Duodenal mucosa (tissue), 2 donors: ENCODE results near the gene TBC1D24.
"Not testable (repeated sequence)": the region's sequence is repeated elsewhere in the genome, so short reads cannot be mapped to it uniquely, and the experiment has no call there.

Source experiments
- H3K27ac ChIP-seq: one replicate; pipeline ENCODE4 v1.7.0; 2013; ENCODE audit warnings: low read depth, low read length
- H3K27me3 ChIP-seq, 2 donors: one replicate each; pipeline ENCODE4 v1.7.0; 2013; ENCODE audit warnings: low read length in 2 of 2, control low read depth in 1 of 2; ENCODE audit not compliant: insufficient read depth in 2 of 2, control insufficient read depth in 1 of 2
- H3K36me3 ChIP-seq, 2 donors: one replicate each; pipeline ENCODE4 v1.7.0; 2013; ENCODE audit warnings: low read length in 2 of 2, control low read depth in 1 of 2; ENCODE audit not compliant: insufficient read depth in 2 of 2, control insufficient read depth in 1 of 2
- H3K4me1 ChIP-seq, 2 donors: one replicate each; pipeline ENCODE4 v1.7.0; 2013; ENCODE audit warnings: low read length in 2 of 2, control low read depth in 1 of 2; ENCODE audit not compliant: insufficient read depth in 2 of 2, control insufficient read depth in 1 of 2
- H3K4me3 ChIP-seq, 2 donors: one replicate each; pipeline ENCODE4 v1.7.0; 2013; ENCODE audit warnings: low read length in 2 of 2, low read depth in 1 of 2
- H3K9ac ChIP-seq, 2 donors: one replicate each; pipeline ENCODE4 v1.7.0; 2013; ENCODE audit warnings: low read length in 2 of 2, low read depth in 1 of 2
- H3K9me3 ChIP-seq, 2 donors: one replicate each; pipeline ENCODE4 v1.7.0; 2013; ENCODE audit warnings: low read length in 2 of 2, control low read depth in 1 of 2; ENCODE audit not compliant: control insufficient read depth in 1 of 2

TBC1D24 gene

GRCh38 chr16:2432801-2433505, 42.0 kb upstream of the TBC1D24 start:
- no peak overlapping the region for H3K27ac ChIP-seq
- H3K36me3 ChIP-seq, result peaks cover 0 to 35% of the 10 kb centered on the region in 2 donors
- H3K4me1 ChIP-seq, result peaks cover 9 to 22% of the 10 kb centered on the region in 2 donors
- H3K9ac ChIP-seq, result no peak overlapping the region
- no peaks in the 10 kb centered on the region for H3K27me3 ChIP-seq
- no peak overlapping the region for H3K4me3 ChIP-seq
- no peaks in the 10 kb centered on the region for H3K9me3 ChIP-seq

GRCh38 chr16:2435236-2435635, 39.7 kb upstream of the TBC1D24 start:
- not testable (repeated sequence) for H3K4me1 ChIP-seq, H3K4me3 ChIP-seq, H3K27me3 ChIP-seq, H3K9ac ChIP-seq, H3K27ac ChIP-seq, H3K9me3 ChIP-seq
- peaks cover 0 to 53% of the 10 kb centered on the region in 2 donors for H3K36me3 ChIP-seq

- Histone ChIP-seq H3K9ac (no peak overlapping the region), H3K4me1 (no peaks in the 10 kb centered on the region), H3K4me3 (no peak overlapping the region), H3K27ac (no peak overlapping the region), H3K36me3 (peaks cover 0 to 53% of the 10 kb centered on the region in 2 donors), H3K27me3 (no peaks in the 10 kb centered on the region), H3K9me3 (no peaks in the 10 kb centered on the region)
Observed at GRCh38 chr16:2436110-2436509, 38.8 kb upstream of the TBC1D24 start.

- H3K27ac ChIP-seq, result no peak overlapping the region
- H3K9ac ChIP-seq, result no peak overlapping the region
- H3K4me1 ChIP-seq, result no peaks in the 10 kb centered on the region
- peaks cover 0 to 50% of the 10 kb centered on the region in 2 donors for H3K36me3 ChIP-seq
- H3K27me3 ChIP-seq, result no peaks in the 10 kb centered on the region
- no peak overlapping the region for H3K4me3 ChIP-seq
- no peaks in the 10 kb centered on the region for H3K9me3 ChIP-seq
Observed at GRCh38 chr16:2437032-2437790, 37.7 kb upstream of the TBC1D24 start.

GRCh38 chr16:2438121-2438520, 36.8 kb upstream of the TBC1D24 start:
- Histone ChIP-seq H3K36me3 (peaks cover 0 to 41% of the 10 kb centered on the region in 2 donors), H3K9me3 (no peaks in the 10 kb centered on the region), H3K4me1 (no peaks in the 10 kb centered on the region), H3K9ac (no peak overlapping the region), H3K27me3 (no peaks in the 10 kb centered on the region), H3K27ac (no peak overlapping the region), H3K4me3 (no peak overlapping the region)

DNA sequence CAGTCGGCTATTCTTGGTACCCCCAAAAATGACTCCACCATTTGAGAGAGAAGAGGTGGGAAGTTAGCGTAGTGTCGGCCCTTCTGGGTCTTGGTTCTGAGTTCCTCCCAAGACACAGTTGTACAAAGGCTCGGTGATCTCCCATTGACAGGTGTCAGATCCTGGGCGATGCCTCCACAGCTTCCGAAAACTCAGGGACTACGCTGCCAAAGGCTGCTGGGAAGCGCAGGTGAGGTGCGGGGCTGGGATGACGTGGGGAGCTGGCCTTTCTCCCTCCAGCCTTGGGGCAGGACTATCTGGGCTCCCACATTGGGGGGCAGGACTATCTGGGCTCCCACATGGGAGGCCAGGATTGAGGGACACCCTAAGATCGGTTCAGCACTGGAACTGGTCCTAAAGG, 35.3 kb upstream of the TBC1D24 start:
- H3K9me3 ChIP-seq, result no peaks in the 10 kb centered on the region
- no peaks in the 10 kb centered on the region for H3K4me1 ChIP-seq

DNA sequence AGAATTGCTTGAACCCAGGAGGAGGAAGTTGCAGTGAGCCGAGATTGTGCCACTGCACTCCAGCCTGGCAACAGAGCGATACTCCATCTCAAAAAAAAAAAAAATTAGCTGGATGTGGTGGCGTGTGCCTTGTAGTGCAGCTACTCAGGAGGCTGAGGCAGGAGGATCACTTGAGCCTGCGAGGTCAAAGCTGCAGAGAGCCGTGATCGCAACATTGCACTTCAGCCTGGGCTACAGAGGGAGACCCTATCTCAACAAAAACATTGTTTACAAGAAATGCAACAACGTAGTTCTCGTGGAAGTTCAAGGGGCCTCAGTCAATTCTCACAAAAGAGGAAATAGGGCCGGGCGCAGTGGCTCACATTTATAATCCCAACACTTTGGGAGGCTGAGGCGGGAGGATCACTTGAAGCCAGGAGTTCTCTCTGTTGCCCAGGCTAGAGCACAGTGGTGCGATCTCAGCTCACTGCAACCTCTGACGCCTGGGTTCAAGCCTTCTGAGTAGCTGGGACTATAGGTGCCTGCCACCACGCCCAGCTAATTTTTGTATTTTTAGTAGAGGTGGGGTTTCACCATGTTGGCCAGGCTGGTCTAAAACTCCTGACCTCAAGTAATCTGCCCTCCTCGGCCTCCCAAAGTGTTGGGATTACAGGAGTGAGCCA, 33.7 kb upstream of the TBC1D24 start:
- H3K4me1 ChIP-seq, H3K27me3 ChIP-seq, H3K9ac ChIP-seq, H3K27ac ChIP-seq, H3K4me3 ChIP-seq, H3K9me3 ChIP-seq: not testable (repeated sequence)
- H3K36me3 ChIP-seq, result peaks cover 0 to 54% of the 10 kb centered on the region in 2 donors

More for the DNA sequence above, 35.3 kb upstream of the TBC1D24 start:
- H3K9ac ChIP-seq, result no peak overlapping the region
- H3K36me3 ChIP-seq, result peaks cover 0 to 47% of the 10 kb centered on the region in 2 donors
- no peak overlapping the region for H3K4me3 ChIP-seq
- H3K27me3 ChIP-seq, result no peaks in the 10 kb centered on the region
- no peak overlapping the region for H3K27ac ChIP-seq

GRCh38 chr16:2443555-2443954, 31.4 kb upstream of the TBC1D24 start:
- Histone ChIP-seq H3K27ac (no peak overlapping the region), H3K27me3 (no peaks in the 10 kb centered on the region), H3K9ac (no peak overlapping the region), H3K36me3 (peaks cover 0 to 48% of the 10 kb centered on the region in 2 donors), H3K4me3 (no peak overlapping the region), H3K4me1 (no peaks in the 10 kb centered on the region), H3K9me3 (no peaks in the 10 kb centered on the region)

GRCh38 chr16:2447920-2448583, 26.9 kb upstream of the TBC1D24 start:
- no peak overlapping the region for H3K27ac ChIP-seq
- no peaks in the 10 kb centered on the region for H3K27me3 ChIP-seq
- no peak overlapping the region for H3K4me3 ChIP-seq
- no peak overlapping the region for H3K9ac ChIP-seq
- no peaks in the 10 kb centered on the region for H3K9me3 ChIP-seq
- H3K36me3 ChIP-seq, result peaks cover 11 to 60% of the 10 kb centered on the region in 2 donors
- no peaks in the 10 kb centered on the region for H3K4me1 ChIP-seq

DNA sequence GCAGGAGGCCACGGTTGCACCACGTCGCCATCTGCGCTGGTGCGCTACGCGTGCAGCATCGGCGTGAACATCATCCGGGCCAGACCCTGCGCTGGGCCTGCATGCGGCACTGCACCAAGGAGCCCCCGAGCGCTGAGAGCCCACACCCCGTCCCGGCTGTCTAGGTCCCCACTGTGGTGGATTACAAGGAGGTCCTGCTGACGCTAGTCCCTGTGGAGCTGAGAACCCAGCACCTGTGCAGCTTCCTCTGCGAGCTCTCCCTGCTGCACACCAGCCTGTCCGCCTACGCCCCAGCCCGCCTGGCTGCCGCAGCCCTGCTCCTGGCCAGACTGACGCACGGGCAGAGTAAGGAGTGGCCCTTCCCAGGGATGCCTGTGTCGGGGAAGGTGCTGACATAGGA, 25.8 kb upstream of the TBC1D24 start:
- no peak overlapping the region for H3K9ac ChIP-seq
- H3K27me3 ChIP-seq, result no peaks in the 10 kb centered on the region
- H3K4me1 ChIP-seq, result no peaks in the 10 kb centered on the region
- H3K36me3 ChIP-seq, result peaks cover 11 to 63% of the 10 kb centered on the region in 2 donors
- H3K4me3 ChIP-seq, result no peak overlapping the region
- H3K27ac ChIP-seq, result no peak overlapping the region
- H3K9me3 ChIP-seq, result no peaks in the 10 kb centered on the region
